Measurements from ENCODE around the gene TIMP4.

TIMP4 gene

DNA sequence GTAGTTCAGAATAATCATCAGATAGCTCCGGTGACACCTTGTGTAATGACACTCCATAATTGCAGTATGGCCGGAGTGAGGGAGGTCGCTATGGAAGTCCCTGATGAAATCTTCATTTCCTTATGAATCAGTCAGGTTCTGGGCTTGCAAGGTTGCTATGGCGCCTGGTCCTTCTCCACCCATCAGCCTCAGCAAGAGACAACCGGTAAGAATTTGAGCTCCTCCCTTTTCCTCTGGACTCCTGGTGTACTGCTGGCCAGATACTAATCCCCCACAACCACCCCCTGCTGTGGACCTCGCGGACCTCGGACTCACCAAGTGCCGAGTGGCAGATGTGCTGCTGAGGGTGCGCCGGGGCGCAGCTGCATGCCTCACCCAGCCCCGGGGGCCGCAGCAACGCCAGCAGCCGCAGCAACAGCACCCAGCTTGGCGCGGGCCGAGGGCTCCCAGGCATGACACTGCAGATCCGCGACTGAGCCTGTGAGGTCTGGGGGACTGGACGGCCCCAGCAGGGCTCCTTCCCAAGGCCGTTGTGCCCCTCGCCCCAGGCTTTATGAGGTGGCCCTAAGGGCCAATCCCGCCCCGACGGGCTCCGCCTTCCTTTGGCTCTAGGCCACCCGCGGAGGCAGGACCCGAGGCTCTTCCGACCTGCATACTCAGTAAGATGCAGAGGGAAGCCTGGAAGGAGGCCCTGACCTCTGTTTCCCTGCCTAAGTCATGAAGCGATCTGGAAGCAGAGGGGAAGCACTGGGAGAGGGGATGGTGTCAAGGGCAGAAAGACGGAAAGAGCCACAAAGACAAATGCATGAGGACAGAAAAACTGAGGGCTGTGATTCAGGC, at the start of gene TIMP4:
TIMP4 (minus strand) TSS at position 526 of the 840 bp plus-strand sequence; CDS start at position 454, 72 bp downstream.
- no peak for DNase-seq

DNA sequence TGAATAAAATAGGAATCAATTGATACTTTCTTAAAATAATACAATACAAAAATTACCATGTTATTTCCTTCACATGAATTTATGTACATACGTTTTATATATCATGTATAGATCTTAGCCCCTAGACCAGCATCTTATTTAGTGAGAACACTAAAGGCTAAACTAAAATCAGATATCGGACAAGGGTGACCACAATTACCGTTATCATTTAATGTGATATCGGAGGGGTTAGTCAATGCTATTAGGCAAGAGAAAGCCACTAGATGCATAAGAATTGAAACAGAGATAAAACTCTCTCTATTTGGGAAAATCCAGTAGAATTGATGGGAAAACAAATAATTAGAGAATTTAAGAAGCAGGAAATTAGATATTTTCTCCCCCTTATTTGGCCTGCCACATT, 46.5 kb upstream of the TIMP4 start:
- DNase-seq = no peak

GRCh38 chr3:12201813-12202212, 43.1 kb upstream of the TIMP4 start:
- DNase-seq = no peak

- no peak for DNase-seq
Observed at GRCh38 chr3:12198301-12198700, 39.6 kb upstream of the TIMP4 start.

- no peak for DNase-seq
Observed at GRCh38 chr3:12197475-12197874, 38.8 kb upstream of the TIMP4 start.

GRCh38 chr3:12196684-12197083, 38.0 kb upstream of the TIMP4 start:
- DNase-seq = no peak

DNA sequence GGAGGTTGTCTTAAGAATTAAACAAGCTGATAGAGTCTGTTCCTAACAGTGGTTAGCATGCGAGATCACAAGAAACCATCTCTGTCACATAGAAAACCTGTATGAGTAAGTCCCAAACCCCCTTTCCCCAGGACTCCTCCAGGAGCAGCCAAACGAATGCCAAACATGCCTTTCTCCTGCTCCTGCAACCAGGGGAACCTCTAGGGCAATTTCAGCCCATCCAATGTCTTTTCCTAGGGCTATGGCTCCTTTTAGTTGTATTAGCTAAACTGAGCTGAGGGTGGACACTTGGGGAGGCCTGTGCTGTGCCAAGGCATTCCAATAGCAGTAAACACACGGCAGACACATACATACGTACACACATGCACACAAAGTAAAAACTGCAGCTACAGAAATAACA, 36.5 kb upstream of the TIMP4 start:
- no peak for DNase-seq

GRCh38 chr3:12194669-12195161, 36.0 kb upstream of the TIMP4 start:
- no peak for DNase-seq

DNA sequence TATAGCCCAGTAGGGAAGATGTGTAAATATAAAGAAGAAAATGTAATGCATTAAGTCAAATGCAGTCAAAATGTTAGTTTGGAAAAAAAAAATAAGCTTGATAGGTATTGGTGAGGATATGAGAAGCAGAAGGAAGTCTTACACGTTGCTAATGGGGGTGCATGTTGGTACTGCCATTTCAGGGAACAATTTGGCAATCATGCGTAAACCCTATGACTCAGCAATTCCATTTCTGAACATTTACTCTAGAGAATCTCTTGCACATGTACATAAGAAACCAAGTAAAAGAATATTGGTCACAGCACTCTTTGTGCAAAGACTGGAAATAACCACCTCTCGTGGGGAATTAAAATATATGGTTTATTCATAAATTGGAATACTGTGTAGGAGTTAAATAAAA, 35.5 kb upstream of the TIMP4 start:
- no peak for DNase-seq

GRCh38 chr3:12193485-12194165, 34.9 kb upstream of the TIMP4 start:
- DNase-seq = no peak

GRCh38 chr3:12192655-12193484, 34.2 kb upstream of the TIMP4 start:
- no peak for DNase-seq

DNA sequence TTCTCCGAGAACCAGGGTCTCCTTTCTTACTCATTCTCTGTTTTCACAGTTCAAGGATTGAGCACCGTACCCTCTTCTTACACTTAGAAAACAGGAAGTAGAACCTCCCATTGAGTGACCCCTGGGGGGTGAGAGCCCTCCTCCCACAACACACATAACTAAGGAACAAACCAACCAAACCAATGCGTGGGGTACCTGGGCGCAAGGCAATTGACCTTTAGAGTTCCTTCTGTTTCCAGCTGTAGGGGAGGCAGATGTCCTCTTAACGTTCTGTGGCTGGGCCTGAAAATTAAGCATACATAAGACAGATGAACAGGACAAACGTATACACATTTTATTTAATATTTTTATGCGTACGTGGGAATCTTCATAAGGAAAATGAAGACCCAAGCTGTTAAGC, 33.5 kb upstream of the TIMP4 start:
- DNase-seq = no peak

- DNase-seq = no peak
Observed at GRCh38 chr3:12191559-12191958, 32.8 kb upstream of the TIMP4 start.

DNA sequence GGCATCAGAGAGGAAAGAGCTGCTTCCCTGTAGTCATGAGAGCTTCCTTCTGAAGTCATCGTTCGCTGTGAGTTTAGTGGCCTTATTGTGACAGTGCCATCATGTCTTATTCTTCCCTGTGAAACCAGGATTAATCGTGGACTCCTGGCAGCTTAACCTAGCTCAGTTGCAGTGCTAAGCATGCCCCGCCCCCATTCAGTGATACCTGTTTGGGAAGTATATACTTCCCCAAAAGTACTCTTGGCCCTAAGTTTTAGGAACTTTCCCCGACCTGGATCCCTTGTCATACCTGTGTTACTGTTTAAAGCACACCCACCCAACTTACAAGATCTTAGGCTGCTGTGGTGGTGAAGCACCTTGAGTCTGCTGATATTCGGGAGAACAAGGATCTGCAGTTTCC, 32.1 kb upstream of the TIMP4 start:
- DNase-seq = no peak

GRCh38 chr3:12190221-12190807, 31.6 kb upstream of the TIMP4 start:
- DNase-seq = no peak

GRCh38 chr3:12188681-12189287, 30.1 kb upstream of the TIMP4 start:
- no peak for DNase-seq

- DNase-seq = no peak
Observed at GRCh38 chr3:12188328-12188648, 29.6 kb upstream of the TIMP4 start.

DNA sequence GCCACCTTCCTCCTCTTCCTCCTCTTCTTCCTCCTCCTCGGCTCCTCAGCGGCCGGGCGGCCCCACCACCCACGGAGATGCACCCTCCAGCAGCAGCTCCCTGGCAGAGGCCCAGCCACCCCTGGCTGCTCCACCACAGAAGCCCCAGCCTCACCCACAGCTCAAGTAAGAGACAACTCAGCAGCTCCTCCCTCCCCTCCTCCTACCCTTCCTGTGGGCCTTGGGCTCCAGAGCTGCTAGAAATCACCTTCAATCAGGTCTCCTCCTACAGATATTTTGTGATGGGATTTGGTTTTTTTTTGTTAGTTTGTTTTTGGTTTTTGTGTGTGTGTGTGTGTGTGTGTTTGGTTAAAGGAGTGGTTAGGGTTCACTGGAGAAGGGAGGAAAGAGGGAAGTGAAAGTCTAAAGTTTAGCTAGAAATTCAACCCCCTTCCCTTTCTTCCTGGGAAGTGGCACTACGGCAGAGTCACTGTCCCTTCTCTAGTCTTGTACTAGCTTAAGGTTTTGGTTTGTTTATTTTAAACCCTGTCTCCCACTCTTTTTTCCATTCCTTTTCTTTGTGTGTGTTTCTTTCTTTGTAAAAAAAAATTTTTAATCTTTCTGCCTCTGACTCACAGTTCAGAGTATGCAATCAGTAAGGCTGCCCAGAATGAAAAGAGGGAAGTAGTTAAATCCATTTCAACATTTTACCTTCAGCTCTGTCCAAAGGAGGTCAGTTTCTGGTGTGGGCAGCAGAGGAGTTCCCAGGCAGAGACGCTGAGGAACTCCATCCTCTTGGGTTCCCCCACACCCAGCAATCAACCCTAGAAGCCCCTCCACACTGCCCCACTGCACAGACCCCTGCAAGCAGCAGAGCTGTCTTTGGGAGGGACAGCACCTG, 29.0 kb upstream of the TIMP4 start:
- DNase-seq = no peak

DNA sequence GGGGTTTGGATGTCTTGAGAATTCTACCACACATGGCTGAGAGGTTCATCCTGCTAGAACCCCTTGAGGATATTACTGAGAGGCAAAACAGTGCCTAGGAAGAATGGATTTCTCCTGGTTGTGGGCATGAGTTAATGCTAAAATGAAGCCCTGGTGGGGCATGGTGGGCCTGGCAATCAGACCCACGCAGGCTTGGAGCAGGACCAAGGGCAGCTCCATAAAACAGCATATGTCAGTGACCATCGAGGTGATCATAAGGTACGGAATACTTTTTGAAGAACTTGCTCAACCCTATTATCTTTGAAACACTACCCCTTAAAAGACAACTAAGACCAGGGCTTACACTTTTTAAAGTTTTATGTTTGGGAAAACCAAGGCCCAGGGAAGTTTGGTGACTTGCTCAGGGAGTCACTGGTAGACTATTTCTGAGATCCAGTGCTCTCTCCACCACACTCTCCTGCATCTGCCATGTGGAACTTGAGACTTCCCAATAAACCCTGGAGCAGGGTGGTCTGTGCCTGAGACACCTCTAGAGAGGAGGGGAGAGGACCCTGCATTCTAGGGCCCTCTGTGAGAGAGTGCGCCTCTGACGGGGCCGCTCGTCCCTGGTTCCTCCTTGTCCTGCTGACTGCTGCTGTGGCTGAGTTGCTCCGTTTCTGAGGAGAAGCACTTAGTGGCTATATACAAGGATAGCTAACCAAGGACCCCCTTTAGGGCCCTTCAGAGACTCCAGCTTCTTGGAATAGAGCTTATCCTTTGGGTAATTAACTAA, 28.0 kb upstream of the TIMP4 start:
- DNase-seq = no peak

DNA sequence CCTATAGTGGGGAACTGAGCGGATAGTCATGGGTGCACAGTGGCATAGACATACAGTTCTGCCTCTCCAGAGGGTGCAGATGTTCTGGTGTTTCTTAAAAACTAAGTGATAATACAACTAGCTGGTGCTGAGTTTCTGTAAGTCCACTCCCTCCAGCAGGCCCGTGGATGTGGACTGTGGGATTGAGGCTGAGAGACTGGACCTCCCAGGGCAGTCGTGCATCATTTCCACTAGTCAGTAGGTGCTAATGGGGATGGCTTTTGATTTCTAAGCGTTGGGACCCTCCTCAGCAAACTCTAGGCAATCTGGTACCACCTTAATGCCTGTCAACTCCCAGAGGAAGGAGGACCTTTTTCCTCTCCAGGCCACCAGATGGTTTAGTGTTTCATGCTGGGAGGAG, 27.3 kb upstream of the TIMP4 start:
- DNase-seq = no peak

DNA sequence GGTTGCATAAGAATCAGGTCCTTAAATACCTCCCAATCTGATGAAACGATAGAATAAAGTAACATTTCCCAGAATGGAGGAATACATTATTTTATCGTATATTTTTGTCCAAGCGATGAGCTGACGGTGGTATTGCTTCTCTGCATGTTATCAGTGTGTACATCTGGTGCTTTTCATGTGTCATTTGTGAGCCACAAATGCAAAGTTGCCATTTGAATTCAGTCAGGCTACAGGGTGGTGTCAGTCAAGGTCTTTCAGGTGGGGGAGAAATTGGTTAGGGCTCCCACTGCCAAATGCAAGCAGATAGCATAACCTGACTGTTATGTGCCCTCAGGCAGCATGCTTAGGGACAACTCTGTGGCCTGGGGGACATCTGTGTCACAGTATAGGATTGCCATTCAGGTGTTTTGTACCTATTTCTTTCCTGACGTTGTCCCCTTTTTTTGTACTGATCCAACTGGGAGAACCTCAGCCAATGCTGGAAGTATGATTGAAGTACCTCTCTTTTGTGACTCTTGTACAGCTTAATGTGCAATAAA, 26.5 kb upstream of the TIMP4 start:
- DNase-seq = no peak
